Psoas muscle (tissue), 8 donors: ENCODE data around the gene SLC43A2. TPM values are rescaled to one million over a fixed set of nuclear protein-coding genes. Genes with fewer than 3 reads are reported as not detected.

Experiments used
- ATAC-seq, 4 donors: fragments of 200-7000 bp; cut with Tn5 transposase; one replicate each; pipeline ENCODE4 v1.9.1; 2020; ENCODE audit warnings: moderate library complexity in 3 of 4, mild to moderate bottlenecking in 2 of 4
- DNase-seq, 2 donors: peaks; one replicate each; pipeline ENCODE4 v3.0.0-alpha.2; 2020
- H3K27ac ChIP-seq: fragments of 200-600 bp; one replicate; pipeline ENCODE4 v1.8.0; 2022
- H3K27me3 ChIP-seq, 3 donors: fragments of 200-600 bp in 1 of 3; one replicate each; pipeline versions ENCODE4 v1.6.1 to v1.8.0; 2013 to 2022; ENCODE audit warnings: low read length in 2 of 3, mild to moderate bottlenecking in 2 of 3, moderate library complexity in 1 of 3; ENCODE audit not compliant: insufficient read depth in 3 of 3
- H3K36me3 ChIP-seq, 2 donors: fragments of 200-600 bp in 1 of 2; one replicate each; pipeline versions ENCODE4 v1.6.1 to v1.8.0; 2013 to 2022; ENCODE audit warnings: low read depth in 1 of 2, mild to moderate bottlenecking in 1 of 2, moderate library complexity in 1 of 2; ENCODE audit not compliant: insufficient read depth in 1 of 2
- H3K4me1 ChIP-seq: fragments of 200-600 bp; one replicate; pipeline ENCODE4 v1.8.0; 2022
- H3K4me3 ChIP-seq: fragments of 200-600 bp; one replicate; pipeline ENCODE4 v1.8.0; 2022; ENCODE audit warnings: mild to moderate bottlenecking
- H3K9me3 ChIP-seq: fragments of 200-600 bp; one replicate; pipeline ENCODE4 v1.8.0; 2022
- WGBS, 3 donors: extraction: QIAGEN DNeasy Blood & Tissue Kit; methylation state at CpG; one replicate each; pipeline versions ENCODE4 v1.1.6 to v1.1.7; 2013; 5-methylcytosine and 5-hydroxymethylcytosine counted together
- intact Hi-C, 2 donors: fragments of 100-400 bp; cut with DNase I; formaldehyde crosslinking; loops; one replicate each; pipeline versions ENCODE4 v1.11.0 to v1.14.2; 2022
- polyA plus RNA-seq, 3 donors: library from polyadenylated mRNA; stranded (reverse); fragments of 200-250 nt; gene quantifications; one replicate each; pipeline ENCODE4 v1.2.3, GENCODE V29; 2013
- total RNA-seq, 4 donors: library from RNA; stranded (reverse); fragmentation: NEBNext Ultra II Directional in 2 of 4; extraction: Animal tissue kit (Norgen Biotek cat#: 25700) in 2 of 4; gene quantifications; one replicate each; pipeline versions ENCODE4 v1.2.1 to v1.2.4, GENCODE V29; 2021 to 2023
- TF ChIP-seq, protein P1 (sequence below): fragments of 200-600 bp; IDR thresholded peaks from one replicate; pipeline ENCODE4 v1.8.0; 2022; ENCODE audit warnings: antibody characterized with exemption
- donor health status: healthy with polysubstance abuse.
- donor health status: DM: no; HTN: no; CAD: no; lungs with moderate emphysema.
- donor health status: Bipolar disorder and iron deficiency.
- donor health status: healthy.
- donor health status: DM: yes; HTN: yes; CAD: no.
- donor health status: DM: no; HTN: no; CAD: no.
- donor health status: DM: no; HTN: no; CAD: no.
- donor health status: DM: yes; HTN: yes; CAD: no.

Gene SLC43A2
- total and polyA plus RNA-seq, 7 donors = 9.5 to 70.5 (median 21.7) TPM

DNA sequence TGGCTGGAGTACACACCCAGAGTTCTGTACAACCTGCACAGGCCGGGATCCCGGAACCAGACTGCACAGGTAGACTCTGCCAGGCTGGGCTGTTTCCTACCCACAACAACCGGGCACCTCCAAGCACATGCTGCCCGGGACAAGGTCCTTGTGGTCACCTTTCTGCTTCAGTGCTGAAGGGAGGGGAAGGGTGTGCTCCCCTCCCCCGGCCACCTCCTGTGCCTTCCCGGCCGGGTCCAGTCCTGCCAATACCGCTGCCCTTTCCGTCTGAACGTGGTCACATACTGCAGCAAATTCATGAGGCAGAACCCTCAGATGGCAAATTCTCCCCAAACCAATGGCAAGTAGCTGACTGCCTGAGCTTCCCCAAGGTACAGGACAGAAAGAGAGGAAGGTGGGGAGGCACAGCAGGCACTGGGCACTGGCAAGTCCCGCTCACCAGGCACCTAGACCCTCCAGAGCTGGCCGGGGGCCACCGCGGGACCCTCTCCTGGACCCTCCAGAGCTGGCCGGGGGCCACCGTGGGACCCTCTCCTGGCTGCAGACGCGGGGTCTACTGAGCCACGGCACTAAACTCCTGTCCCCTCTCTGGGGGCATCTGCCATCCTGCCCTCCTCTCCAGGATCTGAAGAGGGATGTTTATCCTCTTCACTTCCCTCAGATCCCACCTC lies 22.8 kb downstream of the SLC43A2 start:
- peak; percentile 38 to 64 (median 58) for ATAC-seq
- peaks cover 14% of the 10 kb centered on the region for H3K4me1 ChIP-seq
- TF ChIP-seq, protein P1, sequence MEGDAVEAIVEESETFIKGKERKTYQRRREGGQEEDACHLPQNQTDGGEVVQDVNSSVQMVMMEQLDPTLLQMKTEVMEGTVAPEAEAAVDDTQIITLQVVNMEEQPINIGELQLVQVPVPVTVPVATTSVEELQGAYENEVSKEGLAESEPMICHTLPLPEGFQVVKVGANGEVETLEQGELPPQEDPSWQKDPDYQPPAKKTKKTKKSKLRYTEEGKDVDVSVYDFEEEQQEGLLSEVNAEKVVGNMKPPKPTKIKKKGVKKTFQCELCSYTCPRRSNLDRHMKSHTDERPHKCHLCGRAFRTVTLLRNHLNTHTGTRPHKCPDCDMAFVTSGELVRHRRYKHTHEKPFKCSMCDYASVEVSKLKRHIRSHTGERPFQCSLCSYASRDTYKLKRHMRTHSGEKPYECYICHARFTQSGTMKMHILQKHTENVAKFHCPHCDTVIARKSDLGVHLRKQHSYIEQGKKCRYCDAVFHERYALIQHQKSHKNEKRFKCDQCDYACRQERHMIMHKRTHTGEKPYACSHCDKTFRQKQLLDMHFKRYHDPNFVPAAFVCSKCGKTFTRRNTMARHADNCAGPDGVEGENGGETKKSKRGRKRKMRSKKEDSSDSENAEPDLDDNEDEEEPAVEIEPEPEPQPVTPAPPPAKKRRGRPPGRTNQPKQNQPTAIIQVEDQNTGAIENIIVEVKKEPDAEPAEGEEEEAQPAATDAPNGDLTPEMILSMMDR = no peak
- DNase-seq = no peak
- no peaks in the 10 kb centered on the region for H3K9me3 ChIP-seq
- H3K36me3 ChIP-seq = peaks cover 0 to 17% of the 10 kb centered on the region in 2 donors
- intact Hi-C loops = no loop called here
- H3K27me3 ChIP-seq = no peaks in the 10 kb centered on the region
- peak overlapping the region; percentile 36 for H3K4me3 ChIP-seq
- peak overlapping the region; percentile 53 for H3K27ac ChIP-seq
- 67 to 73% (median 68%) methylated on average over 17 to 19 of the region's 19 CpGs for WGBS, 3 donors

DNA sequence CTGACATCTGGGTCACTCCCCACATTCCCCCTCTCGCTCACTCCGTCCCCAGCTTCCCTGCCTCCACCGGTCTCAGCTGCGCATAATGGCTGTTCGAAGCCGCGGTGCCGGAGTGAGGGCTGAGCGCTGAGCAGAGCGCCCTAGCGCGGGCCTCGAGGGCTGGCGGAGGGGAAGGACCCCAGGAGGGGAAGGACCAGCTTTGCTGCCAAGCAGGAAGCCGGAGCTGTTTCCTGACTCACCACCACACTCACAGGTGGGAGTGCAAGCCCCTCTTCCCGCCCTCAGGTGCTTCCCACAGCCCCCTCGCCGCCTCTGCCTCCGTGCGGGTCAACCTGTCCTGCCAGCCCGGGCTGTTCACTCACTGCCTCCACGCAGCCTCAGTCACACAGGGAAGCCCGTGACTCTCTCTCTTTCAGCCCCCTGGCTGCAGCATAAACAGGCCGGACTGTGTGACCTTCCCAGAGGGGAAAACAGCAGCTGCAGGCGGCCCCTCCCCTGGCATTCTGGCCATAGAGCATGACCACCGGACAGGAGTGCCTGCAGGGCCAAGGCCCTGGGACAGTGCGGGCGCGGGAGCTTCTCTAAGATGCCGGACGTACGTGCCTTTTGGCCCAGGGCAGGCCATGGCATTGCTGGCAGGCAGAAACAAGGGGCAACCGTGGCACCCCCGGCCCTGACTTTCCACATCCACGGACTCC lies 23.7 kb downstream of the SLC43A2 start:
- Histone ChIP-seq H3K4me1 (peaks cover 14% of the 10 kb centered on the region), H3K9me3 (no peaks in the 10 kb centered on the region), H3K27me3 (no peaks in the 10 kb centered on the region), H3K4me3 (peak overlapping the region; percentile 36), H3K27ac (peak overlapping the region; percentile 67), H3K36me3 (peaks cover 0 to 17% of the 10 kb centered on the region in 2 donors)
- intact Hi-C loops = no loop called here
- WGBS, 3 donors = 20 to 50% (median 46%) methylated on average over 30 to 35 of the region's 35 CpGs
- DNase-seq (peak in 1 of 2 donors; percentile 70), ATAC-seq (peak; percentile 38 to 80 (median 67))
- TF ChIP-seq, protein P1 = no peak

DNA sequence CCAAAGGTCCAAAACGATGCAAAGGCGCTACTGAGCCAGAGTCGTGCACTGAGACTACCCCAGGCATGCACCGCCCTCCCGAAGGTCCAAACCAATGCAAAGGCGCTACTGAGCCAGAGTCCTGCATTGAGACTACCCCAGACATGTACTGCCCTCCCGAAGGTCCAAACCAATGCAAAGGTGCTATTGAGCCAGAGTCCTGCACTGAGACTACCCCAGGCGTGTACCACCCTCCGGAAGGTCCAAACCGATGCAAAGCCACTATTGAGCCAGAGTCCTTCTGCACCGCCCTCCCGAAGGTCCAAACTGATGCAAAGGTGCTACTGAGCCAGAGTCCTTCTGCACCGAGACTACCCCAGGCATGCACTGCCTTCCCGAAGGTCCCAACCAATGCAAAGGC lies 27.1 kb downstream of the SLC43A2 start:
- no peak overlapping the region for H3K4me3 ChIP-seq
- H3K36me3 ChIP-seq = peaks cover 0 to 7% of the 10 kb centered on the region in 2 donors
- DNase-seq (no peak), ATAC-seq (no peak)
- no peaks in the 10 kb centered on the region for H3K9me3 ChIP-seq
- H3K4me1 ChIP-seq = peaks cover 14% of the 10 kb centered on the region
- H3K27ac ChIP-seq = no peak overlapping the region
- H3K27me3 ChIP-seq = no peaks in the 10 kb centered on the region
- WGBS, 3 donors = 98 to 99% (median 99%) methylated on average over 14 of the region's 14 CpGs
- TF ChIP-seq, protein P1 = no peak
- intact Hi-C loops = no loop called here

DNA sequence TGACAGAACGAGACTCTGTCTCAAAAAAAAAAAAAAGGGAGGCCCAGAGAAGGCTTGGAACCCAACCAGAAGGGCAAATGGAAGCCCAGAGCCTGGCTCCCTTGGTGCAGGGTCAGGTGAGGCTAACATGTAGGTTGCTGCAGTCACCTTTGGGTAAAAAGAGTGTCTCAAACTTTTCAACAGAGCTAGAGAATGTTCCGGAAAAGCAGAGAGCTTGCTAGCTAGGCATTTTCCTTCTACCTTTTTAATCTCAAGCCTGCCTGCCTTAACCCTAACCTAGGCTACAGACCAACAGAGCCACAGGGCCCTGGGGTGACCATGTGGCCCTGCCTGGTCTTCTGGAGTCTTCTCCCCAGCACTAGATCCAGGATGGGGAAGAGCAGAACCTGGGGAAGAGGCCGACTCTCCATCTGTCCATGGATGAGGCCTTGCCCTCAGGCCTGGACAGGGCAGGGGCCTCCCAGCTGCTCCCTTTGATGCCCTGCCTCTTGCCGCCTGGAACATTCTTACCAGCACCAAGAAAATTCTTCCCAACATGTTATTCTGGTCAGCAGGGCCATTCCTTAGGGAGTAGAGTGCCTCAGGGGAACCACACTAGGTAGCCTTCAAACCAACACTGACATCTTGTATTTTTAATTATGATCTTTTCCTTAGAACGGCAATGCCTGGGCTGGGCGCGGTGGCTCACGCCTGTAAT lies 30.1 kb downstream of the SLC43A2 start:
- ATAC-seq = peak in 1 of 4 donors; percentile 16
- TF ChIP-seq, protein P1 = no peak
- no peak overlapping the region for H3K27ac ChIP-seq
- H3K36me3 ChIP-seq = peaks cover 0 to 7% of the 10 kb centered on the region in 2 donors
- WGBS, 3 donors = 82 to 88% (median 84%) methylated on average over 8 of the region's 8 CpGs
- no peaks in the 10 kb centered on the region for H3K27me3 ChIP-seq
- no peak for DNase-seq
- no peak overlapping the region for H3K4me3 ChIP-seq
- no peaks in the 10 kb centered on the region for H3K9me3 ChIP-seq
- peaks cover 3% of the 10 kb centered on the region for H3K4me1 ChIP-seq
- intact Hi-C loops = no loop called here
